Keratinocyte (primary cell): Measurements from ENCODE around the gene CDKN2B. TPM values are rescaled to one million over a fixed set of nuclear protein-coding genes. Genes with fewer than 3 reads are reported as not detected.

ENCODE experiments used
- DNase-seq: peaks from one replicate; pipeline ENCODE4 v3.0.0-alpha.2; 2011; ENCODE audit warnings: low read depth, missing footprints, low spot score
- FAIRE-seq: peaks from 2 replicates; lab custom pipeline; 2011; peaks lifted over from hg19 to GRCh38; lab: Jason Lieb, UNC
- H2AFZ ChIP-seq: 2 replicates; pipeline ENCODE4 v1.6.0; 2012; ENCODE audit warnings: low read length, control low read depth, inconsistent platforms; ENCODE audit not compliant: control insufficient read depth
- H3K27ac ChIP-seq: 2 replicates; pipeline ENCODE4 v1.5.1; 2011; ENCODE audit warnings: low read length; ENCODE audit not compliant: control insufficient read depth, insufficient read depth
- H3K27me3 ChIP-seq: 3 replicates; pipeline ENCODE4 v1.6.0; 2011; ENCODE audit warnings: low read length; ENCODE audit not compliant: control insufficient read depth, insufficient read depth; ENCODE audit errors: extremely low read depth
- H3K36me3 ChIP-seq, 2 experiments: 2 replicates in 1 of 2; 3 replicates in 1 of 2; pipeline ENCODE4 v1.5.1; 2011; ENCODE audit warnings: low read length in 2 of 2, mild to moderate bottlenecking in 1 of 2; ENCODE audit not compliant: control insufficient read depth in 2 of 2, insufficient read depth in 2 of 2; ENCODE audit errors: extremely low read depth in 1 of 2
- H3K4me1 ChIP-seq: 3 replicates; pipeline ENCODE4 v1.5.1; 2011; ENCODE audit warnings: low read length; ENCODE audit not compliant: control insufficient read depth, insufficient read depth; ENCODE audit errors: extremely low read depth
- H3K4me2 ChIP-seq: 3 replicates; pipeline ENCODE4 v1.6.0; 2011; ENCODE audit warnings: low read depth, low read length; ENCODE audit not compliant: control insufficient read depth, insufficient read depth; ENCODE audit errors: extremely low read depth
- H3K4me3 ChIP-seq, 3 experiments: fragments of 200-600 bp in 1 of 3; sonication (generic) in 1 of 3; 2 replicates in 2 of 3; 3 replicates in 1 of 3; pipeline ENCODE4 v1.5.1; 2011 to 2016; ENCODE audit warnings: low read length in 3 of 3, mild to moderate bottlenecking in 3 of 3, control low read depth in 2 of 3, inconsistent platforms in 1 of 3, low read depth in 1 of 3, mixed read lengths in 1 of 3, mixed run types in 1 of 3, moderate library complexity in 1 of 3; ENCODE audit not compliant: control insufficient read depth in 2 of 3, insufficient read depth in 2 of 3; ENCODE audit errors: extremely low read depth in 1 of 3
- H3K79me2 ChIP-seq: 2 replicates; pipeline ENCODE4 v1.6.0; 2012; ENCODE audit warnings: low read length; ENCODE audit not compliant: control insufficient read depth, insufficient read depth
- H3K9ac ChIP-seq: 3 replicates; pipeline ENCODE4 v1.6.0; 2011; ENCODE audit warnings: low read length; ENCODE audit not compliant: control insufficient read depth, insufficient read depth; ENCODE audit errors: extremely low read depth
- H3K9me1 ChIP-seq: 3 replicates; pipeline ENCODE4 v1.6.0; 2011; ENCODE audit warnings: low read length; ENCODE audit not compliant: control insufficient read depth, insufficient read depth; ENCODE audit errors: extremely low read depth
- H3K9me3 ChIP-seq: 2 replicates; pipeline ENCODE4 v1.5.1; 2012; ENCODE audit warnings: low read depth, low read length; ENCODE audit not compliant: control insufficient read depth
- H4K20me1 ChIP-seq: 3 replicates; pipeline ENCODE4 v1.6.0; 2011; ENCODE audit warnings: low read length; ENCODE audit not compliant: control insufficient read depth, insufficient read depth; ENCODE audit errors: extremely low read depth
- EZH2 ChIP-seq: IDR thresholded peaks from one replicate; pipeline ENCODE4 v1.6.1; 2012; ENCODE audit warnings: inconsistent platforms, mild to moderate bottlenecking, low read length, moderate library complexity
- dilution Hi-C: fragments of 300-500 bp; cut with MboI; formaldehyde crosslinking; loops from one replicate; pipeline ENCODE4 v1.7.0; 2020; ENCODE audit warnings: low sequenced_read_pairs; ENCODE audit not compliant: extremely low pct_ligation_motif_present
- polyA plus RNA-seq, 5 experiments: library from polyadenylated mRNA; depleted of rRNA in 3 of 5; stranded (reverse) in 3 of 5; stranded (forward) in 1 of 5; unstranded in 1 of 5; fragments of >200 nt; gene quantifications; 1 replicate in 1 of 5; 2 replicates in 3 of 5; 3 replicates in 1 of 5; pipeline versions ENCODE4 v1.2.1 to v1.2.3, GENCODE V29; 2011 to 2012; ENCODE audit warnings: missing spikeins in 2 of 5, low read depth in 1 of 5, low replicate concordance in 1 of 5
- TF ChIP-seq, protein P1 (sequence below), 3 experiments: IDR thresholded peaks in 1 of 3; conservative IDR thresholded peaks in 1 of 3; optimal IDR thresholded peaks in 1 of 3; 2 replicates in 2 of 3; 3 replicates in 1 of 3; pipeline versions ENCODE3 to v1.5.1; 2011; ENCODE audit warnings: low read length in 3 of 3, mild to moderate bottlenecking in 3 of 3, moderate library complexity in 2 of 3, control low read depth in 1 of 3, inconsistent platforms in 1 of 3; ENCODE audit not compliant: insufficient read depth in 2 of 3; ENCODE audit errors: extremely low read depth in 1 of 3

The CDKN2B gene
- polyA plus RNA-seq, 1 donor (not counting 4 experiments of a cell fraction or from before 2014, with no cell fraction given), result 19.9 TPM

- Histone ChIP-seq H3K4me3 (no peak overlapping the region), H3K4me2 (no peak overlapping the region), H3K9ac (no peak overlapping the region), H3K36me3 (peaks cover 0 to 2% of the 10 kb centered on the region in 2 experiments), H3K79me2 (peaks cover 14% of the 10 kb centered on the region), H3K4me1 (peaks cover 13% of the 10 kb centered on the region), H3K27ac (no peak overlapping the region), H4K20me1 (no peaks in the 10 kb centered on the region), H2AFZ (no peak overlapping the region), H3K27me3 (no peaks in the 10 kb centered on the region), H3K9me3 (no peaks in the 10 kb centered on the region), H3K9me1 (no peaks in the 10 kb centered on the region)
- no peak for TF ChIP-seq EZH2
- TF ChIP-seq, protein P1, sequence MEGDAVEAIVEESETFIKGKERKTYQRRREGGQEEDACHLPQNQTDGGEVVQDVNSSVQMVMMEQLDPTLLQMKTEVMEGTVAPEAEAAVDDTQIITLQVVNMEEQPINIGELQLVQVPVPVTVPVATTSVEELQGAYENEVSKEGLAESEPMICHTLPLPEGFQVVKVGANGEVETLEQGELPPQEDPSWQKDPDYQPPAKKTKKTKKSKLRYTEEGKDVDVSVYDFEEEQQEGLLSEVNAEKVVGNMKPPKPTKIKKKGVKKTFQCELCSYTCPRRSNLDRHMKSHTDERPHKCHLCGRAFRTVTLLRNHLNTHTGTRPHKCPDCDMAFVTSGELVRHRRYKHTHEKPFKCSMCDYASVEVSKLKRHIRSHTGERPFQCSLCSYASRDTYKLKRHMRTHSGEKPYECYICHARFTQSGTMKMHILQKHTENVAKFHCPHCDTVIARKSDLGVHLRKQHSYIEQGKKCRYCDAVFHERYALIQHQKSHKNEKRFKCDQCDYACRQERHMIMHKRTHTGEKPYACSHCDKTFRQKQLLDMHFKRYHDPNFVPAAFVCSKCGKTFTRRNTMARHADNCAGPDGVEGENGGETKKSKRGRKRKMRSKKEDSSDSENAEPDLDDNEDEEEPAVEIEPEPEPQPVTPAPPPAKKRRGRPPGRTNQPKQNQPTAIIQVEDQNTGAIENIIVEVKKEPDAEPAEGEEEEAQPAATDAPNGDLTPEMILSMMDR (optimal IDR thresholded peaks at IDR 0.05 in 1 of 3, IDR thresholded peaks at IDR 0.05 in 1 of 3, conservative IDR thresholded peaks at IDR 0.05 in 1 of 3; ENCODE audit: extremely low read depth in 1 of 3, insufficient read depth in 2 of 3, low read length in 3 of 3), result no peak
- dilution Hi-C loops, result no loop called here
- no peak for DNase-seq
- no peak for FAIRE-seq
These were observed 7.1 kb downstream of the CDKN2B start for GRCh38 chr9:22002038-22002437.

DNA sequence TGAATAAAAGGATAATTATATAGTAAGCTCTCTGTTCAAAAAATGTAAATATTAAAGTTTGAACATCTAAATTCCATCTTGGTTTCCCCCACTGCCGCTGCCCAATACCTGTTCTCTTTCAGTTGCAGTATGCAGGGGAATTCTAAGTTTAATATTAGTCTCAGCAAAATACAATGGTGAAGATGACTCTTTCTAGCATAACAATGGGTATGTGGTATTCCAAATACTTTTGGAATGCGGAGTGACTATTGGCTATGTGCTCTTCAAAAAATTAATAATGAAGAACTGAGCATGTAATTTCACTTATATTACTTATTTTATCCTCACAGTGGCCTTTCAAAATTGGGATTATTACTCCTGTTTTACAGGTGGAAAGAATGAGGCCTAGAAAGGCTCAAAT is 11.1 kb downstream of the CDKN2B start:
- Histone ChIP-seq H3K9me3 (no peaks in the 10 kb centered on the region), H3K4me2 (no peak overlapping the region), H3K4me1 (peaks cover 15% of the 10 kb centered on the region), H3K9ac (no peak overlapping the region), H3K27me3 (no peaks in the 10 kb centered on the region), H3K27ac (no peak overlapping the region), H3K79me2 (peaks cover 17% of the 10 kb centered on the region), H3K36me3 (no peaks in the 10 kb centered on the region), H4K20me1 (no peaks in the 10 kb centered on the region), H3K9me1 (no peaks in the 10 kb centered on the region), H3K4me3 (no peak overlapping the region), H2AFZ (no peak overlapping the region)
- no peak for FAIRE-seq
- dilution Hi-C loops, result no loop called here
- DNase-seq, result no peak
- TF ChIP-seq EZH2, result no peak
- TF ChIP-seq, protein P1 (optimal IDR thresholded peaks at IDR 0.05 in 1 of 3, IDR thresholded peaks at IDR 0.05 in 1 of 3, conservative IDR thresholded peaks at IDR 0.05 in 1 of 3; ENCODE audit: extremely low read depth in 1 of 3, insufficient read depth in 2 of 3, low read length in 3 of 3), result no peak
